Lower lobe of right lung (tissue), 2 donors: ENCODE results near the gene MKKS. TPM values are rescaled to one million over a fixed set of nuclear protein-coding genes. Genes with fewer than 3 reads are reported as not detected.

Source experiments
- ATAC-seq, 2 donors: fragments of 200-7000 bp; cut with Tn5 transposase; one replicate each; pipeline ENCODE4 v1.9.1; 2020 to 2022; ENCODE audit warnings: mild to moderate bottlenecking in 2 of 2, moderate library complexity in 2 of 2
- DNase-seq: peaks from one replicate; pipeline ENCODE4 v3.0.0-alpha.2; 2020
- H3K27ac ChIP-seq: fragments of 200-600 bp; one replicate; pipeline ENCODE4 v1.8.0; 2022
- H3K27me3 ChIP-seq: fragments of 200-600 bp; one replicate; pipeline ENCODE4 v1.8.0; 2022; ENCODE audit warnings: low read depth
- H3K36me3 ChIP-seq: fragments of 200-600 bp; one replicate; pipeline ENCODE4 v1.8.0; 2022; ENCODE audit warnings: mild to moderate bottlenecking
- H3K4me1 ChIP-seq: fragments of 200-600 bp; one replicate; pipeline ENCODE4 v1.8.0; 2022
- H3K4me3 ChIP-seq: fragments of 200-600 bp; one replicate; pipeline ENCODE4 v1.8.0; 2022; ENCODE audit warnings: mild to moderate bottlenecking
- H3K9me3 ChIP-seq: fragments of 200-600 bp; one replicate; pipeline ENCODE4 v1.8.0; 2022
- CTCF ChIP-seq: fragments of 200-600 bp; IDR thresholded peaks from one replicate; pipeline ENCODE4 v1.8.0; 2022; ENCODE audit warnings: antibody characterized with exemption, mild to moderate bottlenecking
- intact Hi-C: fragments of 100-400 bp; cut with DNase I; formaldehyde crosslinking; loops from one replicate; pipeline ENCODE4 v1.11.0; 2022
- total RNA-seq: library from RNA; stranded (reverse); fragmentation: NEBNext Ultra II Directional; extraction: Animal tissue kit (Norgen Biotek cat#: 25700); gene quantifications from one replicate; pipeline ENCODE4 v1.2.1, GENCODE V29; 2021
- donor health status: DM: no; HTN: yes; CAD: no; lungs with severe emphysema.

MKKS gene
- total RNA-seq, 1 donor from 2014 or later: 16.8 TPM

GRCh38 chr20:10466325-10466724 is 32.3 kb upstream of the MKKS start:
- Histone ChIP-seq H3K27ac (no peak overlapping the region), H3K36me3 (no peaks in the 10 kb centered on the region), H3K4me1 (peaks cover 20% of the 10 kb centered on the region), H3K27me3 (no peaks in the 10 kb centered on the region), H3K4me3 (no peak overlapping the region), H3K9me3 (peaks cover 9% of the 10 kb centered on the region)
- ATAC-seq (no peak), DNase-seq (no peak)
- TF ChIP-seq CTCF: no peak
- intact Hi-C loops: no loop called here

GRCh38 chr20:10465135-10465534 is 31.1 kb upstream of the MKKS start:
- Histone ChIP-seq H3K9me3 (peaks cover 9% of the 10 kb centered on the region), H3K4me1 (peaks cover 15% of the 10 kb centered on the region), H3K36me3 (no peaks in the 10 kb centered on the region), H3K27ac (no peak overlapping the region), H3K27me3 (no peaks in the 10 kb centered on the region), H3K4me3 (no peak overlapping the region)
- ATAC-seq: no peak
- TF ChIP-seq CTCF: no peak
- intact Hi-C loops: no loop called here
- DNase-seq: no peak

GRCh38 chr20:10463622-10464021 is 29.6 kb upstream of the MKKS start:
- no peaks in the 10 kb centered on the region for H3K36me3 ChIP-seq
- no peak overlapping the region for H3K4me3 ChIP-seq
- peaks cover 9% of the 10 kb centered on the region for H3K9me3 ChIP-seq
- TF ChIP-seq CTCF: no peak
- DNase-seq (no peak), ATAC-seq (no peak)
- H3K27ac ChIP-seq: no peak overlapping the region
- no peaks in the 10 kb centered on the region for H3K27me3 ChIP-seq
- intact Hi-C loops: no loop called here
- H3K4me1 ChIP-seq: peaks cover 6% of the 10 kb centered on the region

GRCh38 chr20:10462516-10462915 is 28.5 kb upstream of the MKKS start:
- Histone ChIP-seq H3K36me3 (no peaks in the 10 kb centered on the region), H3K4me1 (no peaks in the 10 kb centered on the region), H3K4me3 (no peak overlapping the region), H3K27ac (no peak overlapping the region), H3K27me3 (no peaks in the 10 kb centered on the region), H3K9me3 (peaks cover 9% of the 10 kb centered on the region)
- TF ChIP-seq CTCF: no peak
- no peak for ATAC-seq
- no peak for DNase-seq
- intact Hi-C loops: no loop called here

GRCh38 chr20:10461495-10461894 is 27.5 kb upstream of the MKKS start:
- Histone ChIP-seq H3K36me3 (no peaks in the 10 kb centered on the region), H3K9me3 (peaks cover 9% of the 10 kb centered on the region), H3K4me3 (no peak overlapping the region), H3K4me1 (no peaks in the 10 kb centered on the region), H3K27ac (no peak overlapping the region), H3K27me3 (no peaks in the 10 kb centered on the region)
- no peak for TF ChIP-seq CTCF
- ATAC-seq (no peak), DNase-seq (no peak)
- intact Hi-C loops: no loop called here
